ENCODE results near the gene EPB41L4A.

DNA sequence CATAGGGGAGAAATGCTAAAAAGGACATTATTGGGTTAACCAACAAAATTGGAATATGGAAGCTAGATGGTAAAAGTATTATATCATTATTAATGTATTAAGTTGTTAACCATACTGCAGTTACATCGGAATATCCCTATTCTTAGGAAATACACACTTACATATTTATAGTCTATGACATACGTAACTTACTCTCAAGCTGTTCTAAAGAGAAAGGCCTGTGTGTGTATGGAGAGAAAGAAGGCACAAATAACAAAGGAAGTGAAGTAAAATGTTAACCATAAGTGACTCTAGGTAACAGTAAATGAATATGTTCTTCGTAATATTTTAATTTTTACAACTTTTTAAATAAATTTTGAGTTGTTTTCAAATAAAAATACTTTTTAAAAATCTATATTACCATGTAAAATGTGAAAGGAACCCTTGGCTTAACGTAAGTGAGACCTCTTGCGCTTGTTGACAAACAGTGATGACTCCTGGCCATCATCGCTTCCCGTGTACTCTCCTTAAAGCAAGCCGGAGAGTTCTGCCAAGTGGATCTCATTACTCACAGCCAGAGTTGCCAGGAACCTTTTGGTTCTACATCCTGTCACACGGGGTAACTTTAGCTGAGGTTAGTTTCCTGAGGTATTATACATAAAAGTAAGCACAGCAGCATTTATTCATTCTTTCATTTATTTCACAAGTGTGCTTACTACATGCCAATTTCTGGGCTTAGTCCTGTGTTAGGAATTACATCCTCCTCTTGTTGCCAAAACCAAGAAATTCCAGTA is 165.4 kb downstream of the EPB41L4A start:
- TF ChIP-seq, protein P1, sequence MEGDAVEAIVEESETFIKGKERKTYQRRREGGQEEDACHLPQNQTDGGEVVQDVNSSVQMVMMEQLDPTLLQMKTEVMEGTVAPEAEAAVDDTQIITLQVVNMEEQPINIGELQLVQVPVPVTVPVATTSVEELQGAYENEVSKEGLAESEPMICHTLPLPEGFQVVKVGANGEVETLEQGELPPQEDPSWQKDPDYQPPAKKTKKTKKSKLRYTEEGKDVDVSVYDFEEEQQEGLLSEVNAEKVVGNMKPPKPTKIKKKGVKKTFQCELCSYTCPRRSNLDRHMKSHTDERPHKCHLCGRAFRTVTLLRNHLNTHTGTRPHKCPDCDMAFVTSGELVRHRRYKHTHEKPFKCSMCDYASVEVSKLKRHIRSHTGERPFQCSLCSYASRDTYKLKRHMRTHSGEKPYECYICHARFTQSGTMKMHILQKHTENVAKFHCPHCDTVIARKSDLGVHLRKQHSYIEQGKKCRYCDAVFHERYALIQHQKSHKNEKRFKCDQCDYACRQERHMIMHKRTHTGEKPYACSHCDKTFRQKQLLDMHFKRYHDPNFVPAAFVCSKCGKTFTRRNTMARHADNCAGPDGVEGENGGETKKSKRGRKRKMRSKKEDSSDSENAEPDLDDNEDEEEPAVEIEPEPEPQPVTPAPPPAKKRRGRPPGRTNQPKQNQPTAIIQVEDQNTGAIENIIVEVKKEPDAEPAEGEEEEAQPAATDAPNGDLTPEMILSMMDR (optimal IDR thresholded peaks at IDR 0.05 in 1 of 3, IDR thresholded peaks at IDR 0.05 in 1 of 3, conservative IDR thresholded peaks at IDR 0.05 in 1 of 3; ENCODE audit: extremely low read depth in 1 of 3, insufficient read depth in 2 of 3, low read length in 3 of 3) = no peak
- TF ChIP-seq EZH2 (IDR thresholded peaks at IDR 0.05; ENCODE audit: low read length) = no peak

Measured in keratinocyte (primary cell).